Kidney (tissue), 14 donors: Measurements from ENCODE around the gene TMEM156. TPM values are rescaled to one million over a fixed set of nuclear protein-coding genes. Genes with fewer than 3 reads are reported as not detected.
"Not testable (repeated sequence)": the region's sequence is repeated elsewhere in the genome, so short reads cannot be mapped to it uniquely, and the experiment has no call there.

Source experiments
- DNase-seq, 5 donors: peaks; one replicate each; pipeline ENCODE4 v3.0.0-alpha.2; 2013 to 2020
- FAIRE-seq: peaks from 2 replicates; lab custom pipeline; 2012; peaks lifted over from hg19 to GRCh38; lab: Jason Lieb, UNC
- H3K27ac ChIP-seq, 2 donors: one replicate each; pipeline ENCODE4 v1.7.0; 2013; ENCODE audit warnings: low read depth in 2 of 2, low read length in 2 of 2, inconsistent platforms in 1 of 2
- H3K27me3 ChIP-seq: one replicate; pipeline ENCODE4 v1.7.1; 2013; ENCODE audit warnings: low read length, inconsistent platforms; ENCODE audit not compliant: control insufficient read depth, insufficient read depth
- H3K36me3 ChIP-seq, 3 donors: one replicate each; pipeline versions ENCODE4 v1.7.0 to v1.7.1; 2013; ENCODE audit warnings: low read length in 3 of 3, control low read depth in 1 of 3, inconsistent platforms in 1 of 3; ENCODE audit not compliant: insufficient read depth in 3 of 3, control insufficient read depth in 2 of 3
- H3K4me1 ChIP-seq, 3 donors: one replicate each; pipeline versions ENCODE4 v1.7.0 to v1.7.1; 2013; ENCODE audit warnings: low read length in 3 of 3, inconsistent platforms in 1 of 3, low read depth in 1 of 3; ENCODE audit not compliant: control insufficient read depth in 2 of 3, insufficient read depth in 2 of 3
- H3K4me3 ChIP-seq, 3 donors: one replicate each; pipeline versions ENCODE4 v1.7.0 to v1.8.1; 2013; ENCODE audit warnings: low read length in 3 of 3, control low read depth in 1 of 3, inconsistent platforms in 1 of 3
- H3K9ac ChIP-seq, 3 donors: one replicate each; pipeline versions ENCODE4 v1.7.0 to v1.7.1; 2013; ENCODE audit warnings: low read length in 3 of 3, control low read depth in 1 of 3, inconsistent platforms in 1 of 3
- H3K9me3 ChIP-seq, 3 donors: one replicate each; pipeline versions ENCODE4 v1.7.0 to v1.7.1; 2013; ENCODE audit warnings: low read length in 3 of 3, control low read depth in 1 of 3, inconsistent platforms in 1 of 3; ENCODE audit not compliant: control insufficient read depth in 2 of 3, insufficient read depth in 1 of 3
- CTCF ChIP-seq: IDR thresholded peaks from 3 replicates; pipeline ENCODE4 v1.5.1; 2012; ENCODE audit warnings: mild to moderate bottlenecking, moderate library complexity, borderline replicate concordance; ENCODE audit not compliant: insufficient read depth; ENCODE audit errors: extremely low read depth
- intact Hi-C: fragments of 100-400 bp; cut with DNase I; formaldehyde crosslinking; loops from one replicate; pipeline ENCODE4 v1.11.1; 2022
- polyA plus RNA-seq: library from polyadenylated mRNA; stranded (reverse); fragments of 350-450 nt; fragmentation: Illumina TruSeq; extraction: RNeasy Lipid Tissue Mini Kit (QIAGEN cat#74804); gene quantifications from one replicate; pipeline ENCODE4 v1.2.3, GENCODE V29; 2014; ENCODE audit warnings: low read depth, low replicate concordance; ENCODE audit not compliant: insufficient read depth
- total RNA-seq: library from RNA; stranded (reverse); fragmentation: NEBNext Ultra II Directional; extraction: Animal tissue kit (Norgen Biotek cat#: 25700); gene quantifications from one replicate; pipeline ENCODE4 v1.2.1, GENCODE V29; 2021
- donor health status: control.
- donor health status: control.
- donor health status: control.
- donor health status: control.
- donor health status: control.
- donor health status: DM: yes; HTN: yes; CAD: no.
- donor health status: Normal renal cell carcinoma (clear cell type).

The TMEM156 gene
- total and polyA plus RNA-seq, 2 donors from 2014 or later: 1.8 to 3.5 TPM

- no peak for FAIRE-seq
Measured at GRCh38 chr4:38965866-38966265, 66.3 kb downstream of the TMEM156 start.

DNA sequence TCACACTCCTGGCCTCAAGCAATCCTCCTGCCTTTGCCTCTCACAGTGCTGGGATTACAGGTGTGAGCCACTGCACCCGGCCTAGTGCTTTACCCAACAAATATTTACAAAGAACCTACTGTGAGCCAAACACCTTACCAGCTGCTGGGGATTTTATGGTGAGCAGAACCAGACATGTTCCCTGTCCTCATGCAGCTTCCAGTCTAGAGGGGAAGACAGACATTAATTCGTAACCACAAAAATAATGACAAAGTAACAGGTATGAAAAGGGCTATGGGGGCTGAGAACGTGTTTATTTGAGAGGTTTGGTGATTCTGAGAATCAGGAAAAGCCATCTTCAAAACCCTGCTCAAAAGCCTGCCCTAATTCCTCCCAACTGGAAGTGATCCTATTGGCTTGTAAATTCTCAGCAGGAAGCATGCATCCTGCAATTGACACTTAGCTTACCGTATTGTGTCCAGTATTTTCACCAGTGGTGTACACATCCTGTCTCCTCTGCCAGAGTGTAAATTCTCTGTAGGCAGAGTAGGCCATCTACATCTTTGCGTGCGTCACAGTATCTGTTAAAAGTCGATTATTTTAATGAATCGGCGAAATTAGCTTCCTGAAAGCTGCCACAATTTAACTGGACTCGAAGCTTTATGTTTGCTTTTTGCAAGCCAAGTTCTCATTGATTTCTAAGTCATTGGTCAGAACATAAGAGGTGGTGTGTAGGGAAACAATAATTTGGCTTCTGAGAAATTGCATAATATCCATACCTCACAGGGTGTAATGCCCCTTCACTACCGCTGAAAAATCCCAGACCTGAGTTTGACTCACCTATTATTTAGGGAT is 67.0 kb downstream of the TMEM156 start:
- Histone ChIP-seq H3K27me3 (no peaks in the 10 kb centered on the region), H3K9ac (no peak overlapping the region), H3K4me1 (no peaks in the 10 kb centered on the region), H3K36me3 (no peaks in the 10 kb centered on the region), H3K27ac (no peak overlapping the region), H3K4me3 (no peak overlapping the region), H3K9me3 (no peaks in the 10 kb centered on the region)
- intact Hi-C loops: no loop called here
- TF ChIP-seq CTCF: no peak
- FAIRE-seq (no peak), DNase-seq (no peak)

More at GRCh38 chr4:38965866-38966265, 66.3 kb downstream of the TMEM156 start:
- intact Hi-C loops: no loop called here
- H3K36me3 ChIP-seq: no peaks in the 10 kb centered on the region
- no peak for TF ChIP-seq CTCF
- no peak for DNase-seq
- no peak overlapping the region for H3K4me3 ChIP-seq
- H3K4me1 ChIP-seq: no peaks in the 10 kb centered on the region
- no peak overlapping the region for H3K27ac ChIP-seq
- H3K9ac ChIP-seq: no peak overlapping the region
- no peaks in the 10 kb centered on the region for H3K27me3 ChIP-seq
- H3K9me3 ChIP-seq: no peaks in the 10 kb centered on the region

GRCh38 chr4:38959248-38959647 is 73.0 kb downstream of the TMEM156 start:
- H3K9ac ChIP-seq, H3K27ac ChIP-seq, H3K27me3 ChIP-seq, H3K36me3 ChIP-seq, H3K4me3 ChIP-seq, H3K4me1 ChIP-seq, DNase-seq, H3K9me3 ChIP-seq, FAIRE-seq, intact Hi-C loops: not testable (repeated sequence)

DNA sequence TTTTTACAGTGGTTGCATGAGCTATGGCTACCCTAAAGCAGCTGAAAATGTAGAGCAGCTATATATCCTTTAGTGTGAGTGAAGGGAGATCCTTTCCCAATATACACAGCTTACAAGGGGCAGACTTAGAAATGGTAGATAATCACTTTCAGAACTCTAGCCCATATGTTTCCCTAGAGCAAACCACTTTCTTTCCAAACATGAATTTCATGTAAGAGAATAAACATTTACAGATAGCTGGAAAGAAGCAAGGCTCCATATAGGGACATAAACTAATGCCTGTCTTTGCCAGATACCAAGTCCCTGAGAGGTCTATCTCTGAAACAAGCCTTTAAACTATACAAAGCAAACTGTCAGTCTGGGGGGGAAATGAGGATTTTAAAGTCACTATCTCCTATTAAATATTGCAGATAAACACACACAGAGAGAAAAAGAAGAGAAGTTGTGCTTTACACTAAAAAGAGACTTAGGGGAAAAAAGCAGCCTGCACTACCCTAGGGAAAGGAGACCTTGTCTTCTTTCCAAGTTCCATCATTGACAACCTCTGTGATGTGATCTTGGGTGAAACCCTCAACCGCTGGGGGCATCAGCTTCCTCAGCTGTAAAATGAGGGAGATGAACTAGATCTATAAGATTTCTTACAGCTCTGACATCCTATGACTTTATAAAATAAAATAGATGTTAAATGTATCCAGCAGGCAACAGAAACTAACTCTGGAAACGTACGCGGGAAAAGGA is 73.6 kb downstream of the TMEM156 start:
- Histone ChIP-seq H3K36me3 (no peaks in the 10 kb centered on the region), H3K27ac (no peak overlapping the region), H3K9me3 (no peaks in the 10 kb centered on the region), H3K27me3 (no peaks in the 10 kb centered on the region), H3K4me1 (no peaks in the 10 kb centered on the region), H3K4me3 (no peak overlapping the region), H3K9ac (no peak overlapping the region)
- no peak for DNase-seq
- intact Hi-C loops: no loop called here
- FAIRE-seq: no peak
- TF ChIP-seq CTCF: no peak
